ENCODE measurements around the gene PBLD. TPM values are rescaled to one million over a fixed set of nuclear protein-coding genes. Genes with fewer than 3 reads are reported as not detected.
A peak's percentile ranks its signal among the peaks of the same experiment; 100 is the strongest.
"Not testable (repeated sequence)": the region's sequence is repeated elsewhere in the genome, so short reads cannot be mapped to it uniquely, and the experiment has no call there.

The PBLD gene
- total RNA-seq, 1 donor from 2014 or later, result 2.9 TPM

GRCh38 chr10:68333440-68334431 lies 1.0 kb upstream of the PBLD start:
- no peak for ATAC-seq
- no peak for DNase-seq (ENCODE audit: missing footprints)
- intact Hi-C loops (cut with DNase I), result loop anchor here (5.0 to 10.0 kb wide), 2 partner anchors 261 to 571 kb away; partner anchors contain the start of gene DDX50

- no peak for DNase-seq (ENCODE audit: missing footprints)
- intact Hi-C loops (cut with DNase I), result loop anchor here (5.0 to 10.0 kb wide), 2 partner anchors 261 to 572 kb away; partner anchors contain the start of gene DDX50
- no peak for ATAC-seq
These were observed 299 bp upstream of the PBLD start for GRCh38 chr10:68333058-68333395.

- ATAC-seq (peak; percentile 93), DNase-seq (ENCODE audit: missing footprints) (peak; percentile 98)
- intact Hi-C loops (cut with DNase I), result loop anchor here (2.0 to 10.0 kb wide), 3 partner anchors 259 to 573 kb away; partner anchors contain the start of genes DDX50 and SIRT1
These were observed 1.1 kb downstream of the PBLD start, which contains the start of gene HNRNPH3 for GRCh38 chr10:68331455-68332258. Gene HNRNPH3, plus strand, starts transcription at chr10:68332064. Its CDS starts 5,158 bp downstream, at chr10:68337222.

GRCh38 chr10:68330852-68331454 lies 1.8 kb downstream of the PBLD start:
- intact Hi-C loops (cut with DNase I), result loop anchor here (2.0 to 10.0 kb wide), 3 partner anchors 259 to 574 kb away; partner anchors contain the start of genes DDX50 and SIRT1
- ATAC-seq, result no peak
- DNase-seq (ENCODE audit: missing footprints), result no peak

- no peak for ATAC-seq
- no peak for DNase-seq (ENCODE audit: missing footprints)
- intact Hi-C loops (cut with DNase I), result no loop called here
These were observed 3.2 kb downstream of the PBLD start for GRCh38 chr10:68329506-68329861.

GRCh38 chr10:68327889-68328786 lies 4.6 kb downstream of the PBLD start:
- DNase-seq (ENCODE audit: missing footprints) (no peak), ATAC-seq (no peak)
- intact Hi-C loops (cut with DNase I), result no loop called here

- intact Hi-C loops (cut with DNase I); DNase-seq (ENCODE audit: missing footprints): not testable (repeated sequence)
These were observed 8.3 kb downstream of the PBLD start for GRCh38 chr10:68324396-68324795.

GRCh38 chr10:68318331-68319059 lies 14.2 kb downstream of the PBLD start:
- ATAC-seq (no peak), DNase-seq (ENCODE audit: missing footprints) (no peak)
- intact Hi-C loops (cut with DNase I), result no loop called here

More at GRCh38 chr10:68324396-68324795, 8.3 kb downstream of the PBLD start:
- not testable (repeated sequence) for ATAC-seq

GRCh38 chr10:68315582-68315981 lies 17.1 kb downstream of the PBLD start:
- DNase-seq (ENCODE audit: missing footprints) (no peak), ATAC-seq (no peak)
- intact Hi-C loops (cut with DNase I), result no loop called here

GRCh38 chr10:68314930-68315329 lies 17.8 kb downstream of the PBLD start:
- DNase-seq (ENCODE audit: missing footprints); ATAC-seq; intact Hi-C loops (cut with DNase I): not testable (repeated sequence)

GRCh38 chr10:68310531-68310930 lies 22.2 kb downstream of the PBLD start:
- intact Hi-C loops (cut with DNase I), result no loop called here
- DNase-seq (ENCODE audit: missing footprints) (no peak), ATAC-seq (no peak)

GRCh38 chr10:68305854-68306253 lies 26.9 kb downstream of the PBLD start:
- intact Hi-C loops (cut with DNase I), result loop anchor here (10.0 kb wide), 1 partner anchor 91 kb away; no protein-coding TSS in a partner anchor
- no peak for ATAC-seq
- DNase-seq (ENCODE audit: missing footprints), result no peak

- DNase-seq (ENCODE audit: missing footprints) (no peak), ATAC-seq (no peak)
- intact Hi-C loops (cut with DNase I), result loop anchor here (2.0 to 10.0 kb wide), 3 partner anchors 89 to 447 kb away; no protein-coding TSS in a partner anchor
These were observed 28.8 kb downstream of the PBLD start for GRCh38 chr10:68303849-68304412.

GRCh38 chr10:68302871-68303270 lies 29.9 kb downstream of the PBLD start:
- ATAC-seq, result no peak
- intact Hi-C loops (cut with DNase I), result loop anchor here (2.0 to 10.0 kb wide), 3 partner anchors 88 to 446 kb away; no protein-coding TSS in a partner anchor
- DNase-seq (ENCODE audit: missing footprints), result no peak

GRCh38 chr10:68302503-68302823 lies 30.3 kb downstream of the PBLD start:
- intact Hi-C loops (cut with DNase I), result loop anchor here (2.0 to 10.0 kb wide), 3 partner anchors 88 to 445 kb away; no protein-coding TSS in a partner anchor
- DNase-seq (ENCODE audit: missing footprints), result no peak
- no peak for ATAC-seq

- peak; percentile 59 for ATAC-seq
- no peak for DNase-seq (ENCODE audit: missing footprints)
- intact Hi-C loops (cut with DNase I), result loop anchor here (2.0 to 10.0 kb wide), 3 partner anchors 87 to 445 kb away; no protein-coding TSS in a partner anchor
These were observed 30.8 kb downstream of the PBLD start for GRCh38 chr10:68301790-68302502.

Measured in Right ventricle myocardium inferior (tissue), 1 donor.